HepG2 (cell line): ENCODE results near the gene SGF29. TPM values are rescaled to one million over a fixed set of nuclear protein-coding genes. Genes with fewer than 3 reads are reported as not detected.

Source experiments
- ATAC-seq: fragments of 200-7000 bp; cut with Tn5 transposase; 3 replicates; pipeline ENCODE4 v1.9.1; 2020; ENCODE audit warnings: mild to moderate bottlenecking, moderate library complexity
- BruUV-seq: library from RNA; stranded (reverse); fragments of 400-500 nt; replicated peaks from 2 replicates; lab custom pipeline; 2021; lab: Mats Ljungman, UMichigan
- CTCF ChIA-PET: fragments of 300-600 bp; formaldehyde crosslinking; extraction: SDS; loops from one replicate; lab custom pipeline; 2021; ENCODE audit warnings: low total read pairs, inconsistent platforms, low intra/inter-chr PET ratio; lab: Yijun Ruan, JAX
- POLR2A ChIA-PET: fragments of 350-600 bp; sonication (Branson Sonifier 250); formaldehyde crosslinking; loops from one replicate; lab custom pipeline; 2020; ENCODE audit warnings: antibody characterized with exemption, inconsistent platforms; lab: Yijun Ruan, JAX
- DNase-seq: peaks from one replicate; pipeline ENCODE4 v3.0.0-alpha.2; 2015; ENCODE audit warnings: low spot score
- FAIRE-seq: peaks from 3 replicates; lab custom pipeline; 2011; peaks lifted over from hg19 to GRCh38; lab: Jason Lieb, UNC
- H2AFZ ChIP-seq: one replicate; pipeline ENCODE4 v1.6.1; 2011; ENCODE audit warnings: low read length, inconsistent platforms
- H3K27ac ChIP-seq: fragments of 300-600 bp; 3 replicates; pipeline ENCODE4 v1.8.0; 2011; ENCODE audit warnings: mixed run types, mild to moderate bottlenecking, mixed read lengths, low read length, inconsistent platforms; ENCODE audit not compliant: insufficient read depth; ENCODE audit errors: extremely low read length
- H3K27me3 ChIP-seq, 2 experiments: fragments of 200-600 bp in 1 of 2; 2 replicates in 1 of 2; 3 replicates in 1 of 2; pipeline versions ENCODE4 v1.6.0 to v1.8.0; 2011; ENCODE audit warnings: low read length in 2 of 2, mild to moderate bottlenecking in 2 of 2, moderate library complexity in 2 of 2, inconsistent platforms in 1 of 2; ENCODE audit not compliant: insufficient read depth in 2 of 2, control insufficient read depth in 1 of 2
- H3K36me3 ChIP-seq, 2 experiments: fragments of 200-600 bp in 1 of 2; replicated peaks in 1 of 2; 2 replicates in 1 of 2; 3 replicates in 1 of 2; pipeline versions ENCODE4 v1.5.1 to v1.8.0; 2011; ENCODE audit warnings: low read length in 2 of 2, inconsistent platforms in 1 of 2; ENCODE audit not compliant: insufficient read depth in 2 of 2, control insufficient read depth in 1 of 2
- H3K4me1 ChIP-seq: 2 replicates; pipeline ENCODE4 v1.5.1; 2012; ENCODE audit warnings: low read length, inconsistent platforms; ENCODE audit not compliant: insufficient read depth
- H3K4me2 ChIP-seq: 2 replicates; pipeline ENCODE4 v1.6.0; 2011; ENCODE audit warnings: low read depth, low read length, inconsistent platforms
- H3K4me3 ChIP-seq, 3 experiments: fragments of 200-600 bp in 1 of 3; sonication (generic), shearing (Covaris generic) in 1 of 3; replicated peaks in 1 of 3; 2 replicates each; pipeline ENCODE4 v1.5.1; 2011 to 2016; ENCODE audit warnings: low read length in 3 of 3, inconsistent platforms in 2 of 3, low read depth in 2 of 3, mild to moderate bottlenecking in 2 of 3, control low read depth in 1 of 3, mixed read lengths in 1 of 3; ENCODE audit not compliant: insufficient read depth in 1 of 3
- H3K79me2 ChIP-seq: one replicate; pipeline ENCODE4 v1.6.1; 2011; ENCODE audit warnings: low read length, inconsistent platforms; ENCODE audit not compliant: insufficient read depth
- H3K9ac ChIP-seq: 2 replicates; pipeline ENCODE4 v1.6.0; 2011; ENCODE audit warnings: mild to moderate bottlenecking, low read depth, low read length, inconsistent platforms; ENCODE audit not compliant: insufficient read depth
- H3K9me3 ChIP-seq: 2 replicates; pipeline ENCODE4 v1.5.1; 2012; ENCODE audit warnings: mild to moderate bottlenecking, low read length
- H4K20me1 ChIP-seq: 2 replicates; pipeline ENCODE4 v1.6.0; 2011; ENCODE audit warnings: inconsistent platforms, mild to moderate bottlenecking, low read length, moderate library complexity; ENCODE audit not compliant: insufficient read depth
- HCFC1 ChIP-seq: fragments of 150-350 bp; IDR thresholded peaks from 2 replicates; pipeline ENCODE4 v1.6.1; 2014; ENCODE audit warnings: low read depth, low read length
- KDM5B ChIP-seq: sonication (generic); formaldehyde crosslinking; IDR thresholded peaks from 2 replicates; pipeline ENCODE4 v1.4.0; 2020; ENCODE audit warnings: missing genetic modification reagents, mild to moderate bottlenecking, borderline replicate concordance
- KDM6A ChIP-seq: IDR thresholded peaks from 2 replicates; pipeline ENCODE4 v1.6.1; 2016; ENCODE audit warnings: low read depth
- PRPF4 ChIP-seq: fragments of 200-400 bp; formaldehyde crosslinking; IDR thresholded peaks from 2 replicates; pipeline ENCODE4 v1.6.1; 2016; ENCODE audit warnings: low read length, low read depth; ENCODE audit not compliant: poor library complexity, severe bottlenecking
- SP2 ChIP-seq: sonication (generic); formaldehyde crosslinking; IDR thresholded peaks from 2 replicates; pipeline ENCODE4 v1.5.1; 2020; ENCODE audit warnings: mild to moderate bottlenecking, missing genetic modification reagents
- TBX2 ChIP-seq: sonication (generic); formaldehyde crosslinking; IDR thresholded peaks from 2 replicates; pipeline ENCODE4 v1.5.0; 2020; ENCODE audit warnings: missing genetic modification reagents, mild to moderate bottlenecking, borderline replicate concordance
- ZFP62 ChIP-seq: sonication (generic); formaldehyde crosslinking; IDR thresholded peaks from 2 replicates; pipeline ENCODE4 v1.4.0; 2020; ENCODE audit warnings: missing genetic modification reagents
- ZNF121 ChIP-seq: sonication (generic); formaldehyde crosslinking; IDR thresholded peaks from 2 replicates; pipeline ENCODE4 v1.5.0; 2020; ENCODE audit warnings: mild to moderate bottlenecking, missing genetic modification reagents
- ZNF629 ChIP-seq: sonication (generic); formaldehyde crosslinking; conservative IDR thresholded peaks from 2 replicates; pipeline ENCODE4 v1.5.0; 2020; ENCODE audit warnings: missing genetic modification reagents
- ZNF747 ChIP-seq: sonication (generic); formaldehyde crosslinking; IDR thresholded peaks from 2 replicates; pipeline ENCODE4 v1.8.1; 2023; ENCODE audit warnings: missing genetic modification reagents, mild to moderate bottlenecking, borderline replicate concordance
- ZNF772 ChIP-seq: sonication (generic); formaldehyde crosslinking; IDR thresholded peaks from 2 replicates; pipeline ENCODE4 v1.5.0; 2020; ENCODE audit warnings: mild to moderate bottlenecking, missing genetic modification reagents
- WGBS: methylation state at CpG from one replicate; pipeline ENCODE4 v1.1.6; 2017; ENCODE audit warnings: low lambda C conversion rate; 5-methylcytosine and 5-hydroxymethylcytosine counted together
- in situ Hi-C: cut with HindIII; loops from 2 replicates; pipeline ENCODE4 v1.10.0; 2017; ENCODE audit warnings: low pct_unique_long_range_greater_than_20kb; ENCODE audit not compliant: extremely low pct_ligation_motif_present
- intact Hi-C: fragments of 100-400 bp; cut with micrococcal nuclease; formaldehyde crosslinking; loops from one replicate; pipeline ENCODE4 v1.10.0; 2022; ENCODE audit not compliant: unreplicated experiment
- polyA plus RNA-seq, 8 experiments: library from polyadenylated mRNA; depleted of rRNA in 3 of 8; stranded (reverse) in 7 of 8; unstranded in 1 of 8; fragments of >200 nt; fragmentation: Illumina TruSeq in 4 of 8; extraction: Trizol in 4 of 8; gene quantifications; 2 replicates each; pipeline versions ENCODE4 v1.2.1 to v1.2.3, GENCODE V29; 2011 to 2016; ENCODE audit warnings: low read depth in 4 of 8, missing spikeins in 1 of 8, mixed read lengths in 1 of 8; ENCODE audit not compliant: insufficient read depth in 1 of 8
- total RNA-seq, 5 experiments: library from RNA; depleted of rRNA; stranded (reverse); fragments of >200 nt; fragmentation: Illumina TruSeq; extraction: Trizol; gene quantifications; 2 replicates each; pipeline ENCODE4 v1.2.3, GENCODE V29; 2016; ENCODE audit warnings: low read depth in 1 of 5

The SGF29 gene
- total and polyA plus RNA-seq, 2 of the 13 experiments (the other 11 are each of a cell fraction or from before 2014, with no cell fraction given) = 5.0 to 29.4 TPM

- Histone ChIP-seq H3K4me2 (peak overlapping the region; percentile 65), H3K27ac (no peak overlapping the region), H3K79me2 (no peaks in the 10 kb centered on the region), H3K9ac (no peak overlapping the region), H3K4me3 (peak overlapping the region in 1 of 3 experiments; percentile 34; a peak in 2 of 6 replicates), H2AFZ (no peak overlapping the region), H4K20me1 (no peaks in the 10 kb centered on the region), H3K27me3 (peaks cover 2 to 14% of the 10 kb centered on the region in 2 experiments; a peak in 4 of 5 replicates), H3K4me1 (peaks cover 55% of the 10 kb centered on the region)
- WGBS = 14% methylated on average over 6 of the region's 8 CpGs
- ATAC-seq (no peak), DNase-seq (no peak), FAIRE-seq (no peak)
- CTCF ChIA-PET = no interaction called here
- intact Hi-C loops = no loop called here
- TF ChIP-seq ZNF772 (0 out of 2 replicates have a peak, but pooled peaks have one; percentile 46), SP2 (CRISPR knock-in tag) (0 out of 2 replicates have a peak, but pooled peaks have one; percentile 7), PRPF4 (no peak), ZNF121 (CRISPR knock-in tag) (peak; percentile 71), KDM5B (CRISPR knock-in tag) (no peak), ZFP62 (CRISPR knock-in tag) (no peak), ZNF629 (CRISPR knock-in tag) (peak; percentile 60), TBX2 (CRISPR knock-in tag) (0 out of 2 replicates have a peak, but pooled peaks have one; percentile 42), ZNF747 (CRISPR knock-in tag) (0 out of 2 replicates have a peak, but pooled peaks have one; percentile 28), HCFC1 (no peak), KDM6A (CRISPR knock-in tag) (no peak)
- TF ChIP-seq, all 625 proteins: peak for 6
- in situ Hi-C loops = no loop called here
- no peaks in the 10 kb centered on the region for H3K36me3 ChIP-seq
- H3K9me3 ChIP-seq = no peaks in the 10 kb centered on the region
- no TSS peak for BruUV-seq
- POLR2A ChIA-PET = interaction anchor here (1.5 to 1.6 kb wide), 3 partner anchors 14 to 34 kb away, joined by 3 to 5 read pairs (median 3); partner anchors contain the start of gene NUPR1
Observed at GRCh38 chr16:28504707-28505404, 48.9 kb upstream of the SGF29 start.
